Right cardiac atrium (tissue), 5 donors: ENCODE data around the gene GADD45G. TPM values are rescaled to one million over a fixed set of nuclear protein-coding genes. Genes with fewer than 3 reads are reported as not detected.
A peak's percentile ranks its signal among the peaks of the same experiment; 100 is the strongest.

Experiments used
- ATAC-seq, 2 donors: fragments of 200-7000 bp; cut with Tn5 transposase; one replicate each; pipeline versions ENCODE4 v1.8.0 to v1.9.1; 2020; ENCODE audit warnings: moderate library complexity in 2 of 2, mild to moderate bottlenecking in 1 of 2
- DNase-seq, 3 donors: peaks; one replicate each; pipeline ENCODE4 v3.0.0-alpha.2; 2020
- H3K27ac ChIP-seq: one replicate; pipeline ENCODE4 v1.5.1; 2013; ENCODE audit warnings: mild to moderate bottlenecking, low read length, control low read depth, moderate library complexity
- H3K27me3 ChIP-seq: one replicate; pipeline ENCODE4 v1.6.1; 2013; ENCODE audit not compliant: control insufficient read depth, insufficient read depth
- H3K4me1 ChIP-seq: one replicate; pipeline ENCODE4 v1.6.1; 2013; ENCODE audit warnings: low read length; ENCODE audit not compliant: control insufficient read depth, insufficient read depth
- H3K4me3 ChIP-seq: one replicate; pipeline ENCODE4 v1.5.1; 2013; ENCODE audit warnings: low read length, control low read depth
- H3K9me3 ChIP-seq: one replicate; pipeline ENCODE4 v1.6.1; 2013; ENCODE audit warnings: low read length; ENCODE audit not compliant: control insufficient read depth
- WGBS: extraction: QIAGEN DNeasy Blood & Tissue Kit; methylation state at CpG from one replicate; pipeline ENCODE4 v1.1.7; 2013; 5-methylcytosine and 5-hydroxymethylcytosine counted together
- intact Hi-C, 4 donors: fragments of 100-400 bp; cut with DNase I; formaldehyde crosslinking; loops; one replicate each; pipeline versions ENCODE4 v1.11.0 to v1.14.0; 2022 to 2023
- polyA plus RNA-seq: library from polyadenylated mRNA; stranded (reverse); fragments of 200-250 nt; gene quantifications from one replicate; pipeline ENCODE4 v1.2.3, GENCODE V29; 2013
- total RNA-seq, 4 donors: library from RNA; stranded (reverse); fragmentation: NEBNext Ultra II Directional; extraction: Animal tissue kit (Norgen Biotek cat#: 25700); gene quantifications; one replicate each; pipeline ENCODE4 v1.2.1, GENCODE V29; 2021
- donor health status: healthy with polysubstance abuse.
- donor health status: DM: no; HTN: yes; CAD: no.
- donor health status: DM: no; HTN: no; CAD: no.
- donor health status: DM: no; HTN: yes; CAD: no; lungs with severe emphysema.
- donor health status: DM: yes; HTN: yes; CAD: no.

The GADD45G gene
- total and polyA plus RNA-seq, 5 donors = 27.6 to 157 (median 102) TPM

GRCh38 chr9:89642789-89643188, 38.0 kb downstream of the GADD45G start:
- 72% methylated on average over 6 of the region's 6 CpGs for WGBS
- Histone ChIP-seq H3K4me1 (peaks cover 7% of the 10 kb centered on the region), H3K9me3 (no peaks in the 10 kb centered on the region), H3K27me3 (no peaks in the 10 kb centered on the region), H3K27ac (no peak overlapping the region), H3K4me3 (no peak overlapping the region)
- DNase-seq (peak in 1 of 3 donors; percentile 53), ATAC-seq (no peak)
- intact Hi-C loops = no loop called here

GRCh38 chr9:89646189-89646939, 41.6 kb downstream of the GADD45G start:
- no peaks in the 10 kb centered on the region for H3K4me1 ChIP-seq
- no peaks in the 10 kb centered on the region for H3K9me3 ChIP-seq

DNA sequence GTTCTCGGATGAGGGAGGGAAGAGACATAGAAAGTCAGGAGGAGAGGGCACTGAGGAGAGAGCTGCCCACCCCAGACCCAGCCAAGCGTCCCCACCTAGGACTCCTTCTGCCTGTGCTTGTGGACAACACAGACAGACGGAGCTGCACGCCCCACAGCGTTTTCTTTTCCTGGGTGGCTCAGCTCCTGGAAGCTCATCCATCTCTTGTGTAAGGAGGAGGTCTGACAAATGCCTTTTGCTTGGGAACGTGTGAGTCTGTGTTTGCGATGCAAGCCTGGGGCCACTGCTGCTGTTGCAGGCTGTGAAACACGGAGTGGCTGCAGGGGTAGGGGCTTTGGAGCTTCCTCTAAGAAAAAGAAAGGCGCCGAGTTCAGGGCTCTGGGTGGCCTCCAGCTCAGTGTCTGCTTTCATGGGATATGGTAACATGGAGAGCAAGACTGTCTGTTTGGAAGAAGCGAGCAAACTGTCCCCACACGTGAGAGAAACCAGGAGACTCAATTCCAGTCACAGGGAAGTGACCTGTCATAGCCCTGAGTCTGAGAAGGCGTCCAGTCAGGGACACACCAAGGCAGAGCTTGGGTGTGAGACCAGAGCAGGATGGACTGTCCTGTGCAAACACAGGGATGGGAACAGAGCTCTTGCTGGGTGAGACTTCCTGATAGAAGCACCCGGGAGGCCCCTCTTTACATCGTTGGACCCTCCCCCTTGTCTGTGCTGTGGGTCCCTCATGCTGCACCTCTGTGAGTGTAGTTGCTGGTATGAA, 42.7 kb downstream of the GADD45G start:
- no peaks in the 10 kb centered on the region for H3K27me3 ChIP-seq
- H3K4me1 ChIP-seq = no peaks in the 10 kb centered on the region
- no peak overlapping the region for H3K27ac ChIP-seq
- peak in 1 of 3 donors; percentile 4 for DNase-seq
- H3K9me3 ChIP-seq = no peaks in the 10 kb centered on the region
- no peak for ATAC-seq
- WGBS = 76% methylated on average over 15 of the region's 15 CpGs
- H3K4me3 ChIP-seq = no peak overlapping the region
- intact Hi-C loops = no loop called here

More at GRCh38 chr9:89646189-89646939, 41.6 kb downstream of the GADD45G start:
- intact Hi-C loops = no loop called here
- H3K27ac ChIP-seq = no peak overlapping the region
- WGBS = 93% methylated on average over 8 of the region's 8 CpGs
- no peaks in the 10 kb centered on the region for H3K27me3 ChIP-seq
- no peak for DNase-seq
- no peak for ATAC-seq
- no peak overlapping the region for H3K4me3 ChIP-seq

DNA sequence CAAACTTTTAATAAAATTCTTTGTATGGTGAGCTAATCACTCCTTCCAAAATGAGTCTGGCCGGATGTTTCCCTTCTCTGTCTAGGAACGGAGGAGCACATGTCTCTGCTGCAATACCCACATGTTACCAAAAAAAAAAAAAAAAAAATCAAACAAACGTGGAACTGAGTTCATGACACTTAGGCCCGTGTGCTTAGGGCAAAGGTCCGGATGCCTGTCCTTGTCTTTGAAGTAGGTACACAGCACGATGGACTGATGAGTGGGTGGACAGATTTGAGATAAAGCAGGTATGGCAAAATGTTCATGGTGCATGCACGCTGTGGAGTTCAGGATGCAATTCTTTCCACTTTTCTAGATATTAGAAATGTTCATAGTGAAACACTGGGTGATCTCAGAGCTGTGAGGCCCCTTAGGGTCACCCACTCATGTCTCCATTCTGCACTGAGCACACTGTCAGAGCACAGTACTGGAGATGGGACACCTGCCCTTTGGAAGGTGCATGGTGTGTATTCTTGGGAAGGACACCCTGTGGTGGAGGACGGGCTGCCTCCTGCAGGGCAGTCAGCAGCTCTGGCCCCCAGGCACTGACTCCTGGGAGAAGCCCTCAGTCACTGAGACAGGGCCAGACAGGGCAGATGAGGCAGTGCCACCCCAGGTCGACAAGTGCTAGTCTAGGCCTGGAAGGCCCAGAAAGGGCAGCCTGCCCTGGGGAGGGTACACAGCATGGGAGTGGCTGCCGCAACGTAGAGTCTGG, 43.6 kb downstream of the GADD45G start:
- ATAC-seq (peak in 1 of 2 donors; percentile 44), DNase-seq (peak in 1 of 3 donors; percentile 26)
- Histone ChIP-seq H3K27ac (no peak overlapping the region), H3K4me1 (no peaks in the 10 kb centered on the region), H3K9me3 (no peaks in the 10 kb centered on the region), H3K4me3 (no peak overlapping the region), H3K27me3 (no peaks in the 10 kb centered on the region)
- 75% methylated on average over 11 of the region's 11 CpGs for WGBS
- intact Hi-C loops = no loop called here

- DNase-seq (no peak), ATAC-seq (no peak)
- intact Hi-C loops = no loop called here
Measured at GRCh38 chr9:89649039-89649691, 44.4 kb downstream of the GADD45G start.

GRCh38 chr9:89654025-89654662, 49.3 kb downstream of the GADD45G start:
- Histone ChIP-seq H3K9me3 (no peaks in the 10 kb centered on the region), H3K27me3 (no peaks in the 10 kb centered on the region), H3K4me3 (no peak overlapping the region), H3K27ac (no peak overlapping the region), H3K4me1 (no peaks in the 10 kb centered on the region)
- ATAC-seq (peak in 1 of 2 donors; percentile 30), DNase-seq (no peak)
- intact Hi-C loops = no loop called here
- whole genome bisulfite sequencing = 73% methylated on average over 7 of the region's 7 CpGs

More at GRCh38 chr9:89649039-89649691, 44.4 kb downstream of the GADD45G start:
- Histone ChIP-seq H3K9me3 (no peaks in the 10 kb centered on the region), H3K4me1 (no peaks in the 10 kb centered on the region), H3K4me3 (no peak overlapping the region), H3K27ac (no peak overlapping the region), H3K27me3 (no peaks in the 10 kb centered on the region)
- 93% methylated on average over 8 of the region's 8 CpGs for WGBS

- 77% methylated on average over 17 of the region's 17 CpGs for WGBS
- Histone ChIP-seq H3K4me3 (no peak overlapping the region), H3K27ac (no peak overlapping the region), H3K9me3 (no peaks in the 10 kb centered on the region), H3K4me1 (no peaks in the 10 kb centered on the region), H3K27me3 (no peaks in the 10 kb centered on the region)
- intact Hi-C loops = no loop called here
- ATAC-seq (peak; percentile 20 to 23), DNase-seq (no peak)
Measured at GRCh38 chr9:89655056-89655989, 50.5 kb downstream of the GADD45G start.
